ENCODE data around the gene MTX1. TPM values are rescaled to one million over a fixed set of nuclear protein-coding genes. Genes with fewer than 3 reads are reported as not detected.
A peak's percentile ranks its signal among the peaks of the same experiment; 100 is the strongest.

MTX1 gene
- total and polyA plus RNA-seq, 9 of the 15 experiments (the other 6 are each of a cell fraction or from before 2014, with no cell fraction given): 29.1 to 98.4 (median 66.9) TPM

- TF ChIP-seq MGA (IDR thresholded peaks at IDR 0.05) (no peak), ZNF696 (CRISPR knock-in tag; conservative IDR thresholded peaks at IDR 0.05) (no peak), SNIP1 (IDR thresholded peaks at IDR 0.05; ENCODE audit: low read depth) (no peak; the same call in 1 of the 2 replicates), PHF21A (IDR thresholded peaks at IDR 0.05; ENCODE audit: borderline replicate concordance, low read depth) (0 out of 2 replicates have a peak, but pooled peaks have one; percentile 4), WHSC1 (IDR thresholded peaks at IDR 0.05; ENCODE audit: low read length) (no peak), ZMIZ1 (IDR thresholded peaks at IDR 0.05; ENCODE audit: low read depth in 2 of 2, low read length in 2 of 2) (no peak), USF2 (CRISPR knock-in tag; IDR thresholded peaks at IDR 0.05) (no peak), ARID1B (IDR thresholded peaks at IDR 0.05) (peak; percentile 66)
- TF ChIP-seq, protein P1, sequence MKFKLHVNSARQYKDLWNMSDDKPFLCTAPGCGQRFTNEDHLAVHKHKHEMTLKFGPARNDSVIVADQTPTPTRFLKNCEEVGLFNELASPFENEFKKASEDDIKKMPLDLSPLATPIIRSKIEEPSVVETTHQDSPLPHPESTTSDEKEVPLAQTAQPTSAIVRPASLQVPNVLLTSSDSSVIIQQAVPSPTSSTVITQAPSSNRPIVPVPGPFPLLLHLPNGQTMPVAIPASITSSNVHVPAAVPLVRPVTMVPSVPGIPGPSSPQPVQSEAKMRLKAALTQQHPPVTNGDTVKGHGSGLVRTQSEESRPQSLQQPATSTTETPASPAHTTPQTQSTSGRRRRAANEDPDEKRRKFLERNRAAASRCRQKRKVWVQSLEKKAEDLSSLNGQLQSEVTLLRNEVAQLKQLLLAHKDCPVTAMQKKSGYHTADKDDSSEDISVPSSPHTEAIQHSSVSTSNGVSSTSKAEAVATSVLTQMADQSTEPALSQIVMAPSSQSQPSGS (CRISPR knock-in tag; IDR thresholded peaks at IDR 0.05): no peak
Observed at GRCh38 chr1:155193275-155193990, 15.1 kb upstream of the MTX1 start (continued).

All from K562 (cell line).